Loucy (cell line): ENCODE measurements around the gene MAML2.

ENCODE experiments used
- EZH2phosphoT487 ChIP-seq: fragments of 200-600 bp; IDR thresholded peaks from 2 replicates; pipeline ENCODE4 v1.6.1; 2018; ENCODE audit warnings: antibody characterized with exemption, mild to moderate bottlenecking, moderate library complexity, borderline replicate concordance
- TF ChIP-seq, protein P1 (sequence below): fragments of 200-600 bp; sonication (generic); conservative IDR thresholded peaks from 2 replicates; pipeline ENCODE4 v1.5.1; 2014; ENCODE audit warnings: mild to moderate bottlenecking, antibody characterized with exemption, low read length

DNA sequence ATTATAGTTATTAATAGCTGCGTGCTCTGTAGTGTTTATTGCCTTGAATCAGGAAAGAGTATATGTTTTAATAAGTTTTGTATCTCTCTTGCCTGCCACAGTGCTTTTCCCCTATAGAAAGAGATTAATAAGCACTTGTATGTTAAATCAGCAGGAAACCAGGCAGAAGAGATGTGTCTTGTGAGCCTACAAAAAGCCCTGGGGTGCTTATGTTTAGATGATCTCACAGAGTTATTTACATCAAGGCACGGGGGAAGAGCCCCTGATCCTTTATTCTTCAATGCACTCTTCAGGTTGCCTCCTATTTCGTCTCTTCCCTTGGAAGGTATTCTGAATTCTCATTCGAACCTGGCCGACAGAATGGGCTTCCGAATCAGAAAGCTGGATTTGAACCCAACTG, 183.0 kb downstream of the MAML2 start:
- TF ChIP-seq, protein P1, sequence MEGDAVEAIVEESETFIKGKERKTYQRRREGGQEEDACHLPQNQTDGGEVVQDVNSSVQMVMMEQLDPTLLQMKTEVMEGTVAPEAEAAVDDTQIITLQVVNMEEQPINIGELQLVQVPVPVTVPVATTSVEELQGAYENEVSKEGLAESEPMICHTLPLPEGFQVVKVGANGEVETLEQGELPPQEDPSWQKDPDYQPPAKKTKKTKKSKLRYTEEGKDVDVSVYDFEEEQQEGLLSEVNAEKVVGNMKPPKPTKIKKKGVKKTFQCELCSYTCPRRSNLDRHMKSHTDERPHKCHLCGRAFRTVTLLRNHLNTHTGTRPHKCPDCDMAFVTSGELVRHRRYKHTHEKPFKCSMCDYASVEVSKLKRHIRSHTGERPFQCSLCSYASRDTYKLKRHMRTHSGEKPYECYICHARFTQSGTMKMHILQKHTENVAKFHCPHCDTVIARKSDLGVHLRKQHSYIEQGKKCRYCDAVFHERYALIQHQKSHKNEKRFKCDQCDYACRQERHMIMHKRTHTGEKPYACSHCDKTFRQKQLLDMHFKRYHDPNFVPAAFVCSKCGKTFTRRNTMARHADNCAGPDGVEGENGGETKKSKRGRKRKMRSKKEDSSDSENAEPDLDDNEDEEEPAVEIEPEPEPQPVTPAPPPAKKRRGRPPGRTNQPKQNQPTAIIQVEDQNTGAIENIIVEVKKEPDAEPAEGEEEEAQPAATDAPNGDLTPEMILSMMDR: no peak
- no peak for TF ChIP-seq EZH2phosphoT487
